H1 (cell line): ENCODE results near the gene CTNNA3. TPM values are rescaled to one million over a fixed set of nuclear protein-coding genes. Genes with fewer than 3 reads are reported as not detected.

Experiments used
- CHD7 ChIP-seq: fragments of 300-600 bp; sonication (generic); IDR thresholded peaks from 2 replicates; pipeline ENCODE4 v1.7.1; 2012; ENCODE audit warnings: low read length, moderate library complexity, mild to moderate bottlenecking, inconsistent platforms; ENCODE audit not compliant: insufficient replicate concordance
- CREB1 ChIP-seq: IDR thresholded peaks from 2 replicates; pipeline ENCODE4 v1.6.1; 2012; ENCODE audit warnings: inconsistent platforms
- CTBP2 ChIP-seq: IDR thresholded peaks from 2 replicates; pipeline ENCODE4 v1.7.0; 2011; ENCODE audit warnings: borderline replicate concordance, mild to moderate bottlenecking, moderate library complexity, mixed read lengths, low read length; ENCODE audit not compliant: insufficient read depth, insufficient read length
- EGR1 ChIP-seq: IDR thresholded peaks from 2 replicates; pipeline ENCODE4 v1.6.1; 2011; ENCODE audit warnings: low read depth, low read length, borderline replicate concordance
- GTF2F1 ChIP-seq: IDR thresholded peaks from 2 replicates; pipeline ENCODE4 v1.6.1; 2012; ENCODE audit warnings: low read depth, low read length, improper control_type of control experiment, borderline replicate concordance
- RAD21 ChIP-seq, 2 experiments: IDR thresholded peaks in 1 of 2; conservative IDR thresholded peaks in 1 of 2; 2 replicates each; pipeline ENCODE4 v1.6.1; 2011; ENCODE audit warnings: low read depth in 2 of 2, low read length in 2 of 2, improper control_type of control experiment in 1 of 2, inconsistent platforms in 1 of 2, mild to moderate bottlenecking in 1 of 2, moderate library complexity in 1 of 2
- SIN3A ChIP-seq, 2 experiments: IDR thresholded peaks in 1 of 2; conservative IDR thresholded peaks in 1 of 2; 2 replicates each; pipeline ENCODE4 v1.6.1; 2011 to 2012; ENCODE audit warnings: low read length in 2 of 2, improper control_type of control experiment in 1 of 2, low read depth in 1 of 2, mild to moderate bottlenecking in 1 of 2
- SIX5 ChIP-seq: IDR thresholded peaks from 2 replicates; pipeline ENCODE4 v1.6.1; 2011; ENCODE audit warnings: mild to moderate bottlenecking, low read depth, low read length
- polyA plus RNA-seq, 7 experiments: library from polyadenylated mRNA; depleted of rRNA in 3 of 7; stranded (reverse) in 5 of 7; unstranded in 2 of 7; fragments of >200 nt in 5 of 7; fragments of 200-250 nt in 2 of 7; gene quantifications; 1 replicate in 5 of 7; 2 replicates in 1 of 7; 4 replicates in 1 of 7; pipeline versions ENCODE4 v1.2.1 to v1.2.3, GENCODE V29; 2011 to 2013; ENCODE audit warnings: missing spikeins in 2 of 7, mixed read lengths in 2 of 7
- total RNA-seq: library from RNA; stranded (reverse); fragmentation: NEBNext Ultra II Directional; extraction: Animal tissue kit (Norgen Biotek cat#: 25700); gene quantifications from 2 replicates; pipeline ENCODE4 v1.2.1, GENCODE V29; 2021

Gene CTNNA3
- total and polyA plus RNA-seq, 2 of the 8 experiments (the other 6 are each of a cell fraction or from before 2014, with no cell fraction given), result 1.3 to 1.5 TPM

DNA sequence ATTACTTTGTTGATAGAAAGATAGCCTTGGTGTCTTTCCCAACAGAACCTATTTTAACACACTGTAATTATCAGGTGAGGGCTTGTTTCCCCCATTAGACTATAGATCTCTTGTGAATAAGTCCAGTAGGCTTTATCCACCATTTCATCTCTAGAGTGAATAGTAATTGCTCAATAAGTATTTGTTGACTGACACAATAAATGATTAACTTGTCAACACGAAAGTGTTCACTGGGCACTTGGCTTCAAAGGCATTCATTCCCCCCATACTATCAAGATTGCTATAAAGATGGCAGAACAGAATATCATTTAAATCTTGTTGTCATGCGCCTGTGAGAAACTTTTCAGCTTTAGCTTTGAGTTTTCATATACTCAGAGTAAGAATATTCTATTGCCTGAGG is 1194.6 kb downstream of the CTNNA3 start (continued):
- no peak for TF ChIP-seq RAD21 (IDR thresholded peaks at IDR 0.05 in 1 of 2, conservative IDR thresholded peaks at IDR 0.05 in 1 of 2; ENCODE audit: low read depth in 2 of 2, low read length in 2 of 2)
- no peak for TF ChIP-seq GTF2F1
- no peak for TF ChIP-seq SIN3A (conservative IDR thresholded peaks at IDR 0.05 in 1 of 2, IDR thresholded peaks at IDR 0.05 in 1 of 2; ENCODE audit: low read depth in 1 of 2, low read length in 2 of 2)
- TF ChIP-seq CHD7, result no peak
- no peak for TF ChIP-seq CTBP2
- TF ChIP-seq SIX5, result no peak
- no peak for TF ChIP-seq EGR1
- TF ChIP-seq CREB1, result no peak
- TF ChIP-seq, all 59 proteins: peak for 0
